GM23338 (cell line): Measurements from ENCODE around the gene KCNMB3. TPM values are rescaled to one million over a fixed set of nuclear protein-coding genes. Genes with fewer than 3 reads are reported as not detected.

Source experiments
- ATAC-seq: fragments of 200-7000 bp; cut with Tn5 transposase; 3 replicates; pipeline ENCODE4 v1.9.1; 2020
- DNase-seq: peaks from one replicate; pipeline ENCODE4 v3.0.0-alpha.2; 2015; ENCODE audit warnings: low spot score
- H2AFZ ChIP-seq: fragments of 200-600 bp; sonication (generic); 2 replicates; pipeline ENCODE4 v1.8.0; 2016; ENCODE audit warnings: antibody characterized with exemption, mild to moderate bottlenecking, moderate library complexity
- H3F3A ChIP-seq: fragments of 200-600 bp; sonication (generic); replicated peaks from 2 replicates; pipeline ENCODE4 v1.8.0; 2017; ENCODE audit warnings: antibody characterized with exemption, mixed run types, low read depth
- H3K27ac ChIP-seq: fragments of 200-600 bp; sonication (generic); 2 replicates; pipeline ENCODE4 v1.6.1; 2016; ENCODE audit warnings: low read depth
- H3K27me3 ChIP-seq: fragments of 200-600 bp; sonication (generic); 2 replicates; pipeline ENCODE4 v1.8.0; 2016; ENCODE audit warnings: mild to moderate bottlenecking, mixed run types, moderate library complexity; ENCODE audit not compliant: insufficient read depth
- H3K36me3 ChIP-seq: fragments of 200-600 bp; sonication (generic); 2 replicates; pipeline ENCODE4 v1.8.0; 2016; ENCODE audit warnings: mild to moderate bottlenecking; ENCODE audit not compliant: insufficient read depth
- H3K4me1 ChIP-seq: fragments of 200-600 bp; sonication (generic); 2 replicates; pipeline ENCODE4 v1.8.0; 2016; ENCODE audit warnings: mild to moderate bottlenecking, moderate library complexity; ENCODE audit not compliant: insufficient read depth
- H3K4me2 ChIP-seq: fragments of 200-600 bp; sonication (generic); 2 replicates; pipeline ENCODE4 v1.7.1; 2017; ENCODE audit warnings: mixed run types
- H3K4me3 ChIP-seq: fragments of 200-600 bp; sonication (generic); 2 replicates; pipeline ENCODE4 v1.6.1; 2016; ENCODE audit warnings: mixed run types
- H3K79me2 ChIP-seq: fragments of 200-600 bp; sonication (generic); replicated peaks from 2 replicates; pipeline ENCODE4 v1.8.0; 2017; ENCODE audit warnings: mild to moderate bottlenecking; ENCODE audit not compliant: insufficient read depth
- H3K9me2 ChIP-seq: fragments of 200-600 bp; sonication (generic); 2 replicates; pipeline ENCODE4 v1.8.0; 2017; ENCODE audit not compliant: insufficient read depth
- H4K20me1 ChIP-seq: fragments of 200-600 bp; sonication (generic); replicated peaks from 2 replicates; pipeline ENCODE4 v1.8.0; 2017; ENCODE audit warnings: mild to moderate bottlenecking; ENCODE audit not compliant: insufficient read depth
- H3K27ac Mint-ChIP-seq: 2 replicates; pipeline ENCODE4 v1.8.0; 2020; ENCODE audit warnings: inconsistent platforms, mild to moderate bottlenecking, moderate library complexity, mixed read lengths
- H3K27me3 Mint-ChIP-seq: 3 replicates; pipeline ENCODE4 v1.8.0; 2022; ENCODE audit warnings: low read depth, mild to moderate bottlenecking, moderate library complexity, mixed read lengths, inconsistent platforms; ENCODE audit not compliant: insufficient read depth, poor library complexity
- H3K36me3 Mint-ChIP-seq: 3 replicates; pipeline ENCODE4 v1.8.0; 2021; ENCODE audit warnings: low read depth, mild to moderate bottlenecking, inconsistent platforms, moderate library complexity, mixed read lengths
- H3K4me1 Mint-ChIP-seq: 3 replicates; pipeline ENCODE4 v1.8.0; 2020; ENCODE audit warnings: mild to moderate bottlenecking, inconsistent platforms, mixed read lengths
- H3K4me3 Mint-ChIP-seq: 3 replicates; pipeline ENCODE4 v1.8.0; 2021; ENCODE audit warnings: moderate library complexity, mild to moderate bottlenecking, inconsistent platforms, mixed read lengths
- H3K9me3 Mint-ChIP-seq: 3 replicates; pipeline ENCODE4 v1.8.0; 2020; ENCODE audit warnings: moderate library complexity, mild to moderate bottlenecking, inconsistent platforms, mixed read lengths
- CTCF ChIP-seq, 2 experiments: fragments of 200-600 bp in 1 of 2; sonication (generic) in 1 of 2; conservative IDR thresholded peaks; 2 replicates each; pipeline versions ENCODE4 v1.5.1 to v1.6.1; 2016 to 2017; ENCODE audit warnings: antibody characterized with exemption in 2 of 2, low read depth in 2 of 2, mild to moderate bottlenecking in 2 of 2, moderate library complexity in 1 of 2
- EZH2 ChIP-seq: fragments of 200-600 bp; sonication (generic); IDR thresholded peaks from one replicate; pipeline ENCODE4 v1.8.0; 2017; ENCODE audit warnings: antibody characterized with exemption, mild to moderate bottlenecking, low read depth; ENCODE audit not compliant: unreplicated experiment
- JUNB ChIP-seq: IDR thresholded peaks from one replicate; pipeline ENCODE4 v1.6.1; 2016; ENCODE audit warnings: antibody characterized with exemption; ENCODE audit not compliant: unreplicated experiment
- ZNF114 ChIP-seq: fragments of 250-450 bp; sonication (Bioruptor Pico); IDR thresholded peaks from 2 replicates; pipeline ENCODE4 v1.5.0; 2020; ENCODE audit warnings: mild to moderate bottlenecking, moderate library complexity
- ZNF331 ChIP-seq: fragments of 250-450 bp; sonication (Bioruptor Pico); IDR thresholded peaks from 2 replicates; pipeline ENCODE4 v1.5.0; 2020; ENCODE audit warnings: low read depth, mild to moderate bottlenecking, moderate library complexity
- ZNF462 ChIP-seq: fragments of 250-450 bp; sonication (Bioruptor Pico); IDR thresholded peaks from 2 replicates; pipeline ENCODE4 v1.5.0; 2020; ENCODE audit warnings: mild to moderate bottlenecking, moderate library complexity
- polyA plus RNA-seq: library from polyadenylated mRNA; unstranded; fragments of >200 nt; fragmentation: Nextera tagmentation; extraction: Ambion mirVana; gene quantifications from 2 replicates; pipeline ENCODE4 v1.2.1, GENCODE V29; 2016
- total RNA-seq: library from RNA; depleted of rRNA; stranded (reverse); fragments of >200 nt; shearing (Covaris generic); gene quantifications from 2 replicates; pipeline ENCODE4 v1.2.3, GENCODE V29; 2014

The KCNMB3 gene
- total and polyA plus RNA-seq, 2 experiments from 2014 or later: 1.3 to 3.8 TPM

GRCh38 chr3:179299316-179299715 is 48.4 kb upstream of the KCNMB3 start:
- no peak for DNase-seq
- no peaks in the 10 kb centered on the region for H3K27me3 Mint-ChIP-seq
- Histone ChIP-seq H4K20me1 (no peaks in the 10 kb centered on the region), H3K4me2 (no peak overlapping the region), H3K4me1 (0 out of 2 replicates have a peak, but pooled peaks cover 4% of the 10 kb centered on the region), H3F3A (no peaks in the 10 kb centered on the region), H3K27me3 (no peaks in the 10 kb centered on the region), H2AFZ (no peak overlapping the region), H3K9me2 (no peaks in the 10 kb centered on the region), H3K4me3 (no peak overlapping the region), H3K79me2 (no peaks in the 10 kb centered on the region), H3K36me3 (no peaks in the 10 kb centered on the region), H3K27ac (no peak overlapping the region)
- H3K4me1 Mint-ChIP-seq: peaks cover 8% of the 10 kb centered on the region; the same call in 2 of the 3 replicates
- peaks cover 7% of the 10 kb centered on the region; the same call in 2 of the 3 replicates for H3K36me3 Mint-ChIP-seq
- no peak for ATAC-seq
- H3K9me3 Mint-ChIP-seq: peaks cover 10% of the 10 kb centered on the region; the same call in 2 of the 3 replicates
- TF ChIP-seq ZNF331 (CRISPR knock-in tag) (no peak), ZNF114 (CRISPR knock-in tag) (no peak), EZH2 (no peak), JUNB (no peak), CTCF (conservative IDR thresholded peaks at IDR 0.05; ENCODE audit: low read depth in 2 of 2) (no peak), ZNF462 (CRISPR knock-in tag) (no peak)
- H3K4me3 Mint-ChIP-seq: no peak overlapping the region
- no peak overlapping the region for H3K27ac Mint-ChIP-seq
